HepG2 (cell line): Measurements from ENCODE around the gene XCR1. TPM values are rescaled to one million over a fixed set of nuclear protein-coding genes. Genes with fewer than 3 reads are reported as not detected.

ENCODE experiments used
- CEBPG ChIP-seq: IDR thresholded peaks from 2 replicates; pipeline ENCODE4 v1.6.1; 2016
- DMAP1 ChIP-seq: IDR thresholded peaks from 2 replicates; pipeline ENCODE4 v1.6.1; 2016
- DR1 ChIP-seq: sonication (generic); formaldehyde crosslinking; IDR thresholded peaks from 2 replicates; pipeline ENCODE4 v1.8.0; 2021; ENCODE audit warnings: mild to moderate bottlenecking, missing genetic modification reagents, inconsistent platforms
- FOXC1 ChIP-seq: sonication (generic); formaldehyde crosslinking; IDR thresholded peaks from 2 replicates; pipeline ENCODE4 v1.8.0; 2022; ENCODE audit warnings: mild to moderate bottlenecking, missing genetic modification reagents, borderline replicate concordance
- IRX3 ChIP-seq: sonication (generic); formaldehyde crosslinking; IDR thresholded peaks from 2 replicates; pipeline ENCODE4 v1.8.1; 2023; ENCODE audit warnings: mild to moderate bottlenecking, low read depth, missing genetic modification reagents, borderline replicate concordance
- KDM5A ChIP-seq: fragments of 200-600 bp; sonication (generic); IDR thresholded peaks from 2 replicates; pipeline ENCODE4 v1.7.0; 2018; ENCODE audit warnings: antibody characterized with exemption, mild to moderate bottlenecking, low read length, borderline replicate concordance
- NFKB2 ChIP-seq: sonication (generic); formaldehyde crosslinking; IDR thresholded peaks from 2 replicates; pipeline ENCODE4 v1.4.0; 2020; ENCODE audit warnings: missing genetic modification reagents, borderline replicate concordance
- NFYB ChIP-seq: sonication (generic); formaldehyde crosslinking; IDR thresholded peaks from 2 replicates; pipeline ENCODE4 v1.4.0; 2020; ENCODE audit warnings: missing genetic modification reagents
- ZNF235 ChIP-seq: sonication (generic); formaldehyde crosslinking; IDR thresholded peaks from 2 replicates; pipeline ENCODE4 v1.8.1; 2023; ENCODE audit warnings: mild to moderate bottlenecking, missing genetic modification reagents, borderline replicate concordance
- ZNF350 ChIP-seq: sonication (generic); formaldehyde crosslinking; IDR thresholded peaks from 2 replicates; pipeline ENCODE4 v1.4.0; 2020; ENCODE audit warnings: mild to moderate bottlenecking, low read depth, missing genetic modification reagents, borderline replicate concordance
- ZNF550 ChIP-seq: sonication (generic); formaldehyde crosslinking; IDR thresholded peaks from 2 replicates; pipeline ENCODE4 v1.4.0; 2020; ENCODE audit warnings: mild to moderate bottlenecking, missing genetic modification reagents, borderline replicate concordance
- polyA plus RNA-seq, 8 experiments: library from polyadenylated mRNA; depleted of rRNA in 3 of 8; stranded (reverse) in 7 of 8; unstranded in 1 of 8; fragments of >200 nt; fragmentation: Illumina TruSeq in 4 of 8; extraction: Trizol in 4 of 8; gene quantifications; 2 replicates each; pipeline versions ENCODE4 v1.2.1 to v1.2.3, GENCODE V29; 2011 to 2016; ENCODE audit warnings: low read depth in 4 of 8, missing spikeins in 1 of 8, mixed read lengths in 1 of 8; ENCODE audit not compliant: insufficient read depth in 1 of 8
- total RNA-seq, 5 experiments: library from RNA; depleted of rRNA; stranded (reverse); fragments of >200 nt; fragmentation: Illumina TruSeq; extraction: Trizol; gene quantifications; 2 replicates each; pipeline ENCODE4 v1.2.3, GENCODE V29; 2016; ENCODE audit warnings: low read depth in 1 of 5
- TF ChIP-seq, protein P1 (sequence below): sonication (generic); formaldehyde crosslinking; IDR thresholded peaks from 2 replicates; pipeline ENCODE4; 2020; ENCODE audit warnings: missing genetic modification reagents, mild to moderate bottlenecking, borderline replicate concordance
- TF ChIP-seq, protein P2 (sequence below): IDR thresholded peaks from 2 replicates; pipeline ENCODE4 v1.6.1; 2016
- TF ChIP-seq, protein P3 (sequence below): IDR thresholded peaks from 2 replicates; pipeline ENCODE4 v1.6.1; 2016; ENCODE audit warnings: missing compliant biosample characterization, missing genetic modification reagents, borderline replicate concordance
- TF ChIP-seq, protein P4 (sequence below): sonication (generic); formaldehyde crosslinking; IDR thresholded peaks from 2 replicates; pipeline ENCODE4 v1.4.0; 2020; ENCODE audit warnings: mild to moderate bottlenecking, missing genetic modification reagents
- TF ChIP-seq, protein P5 (sequence below): sonication (generic); formaldehyde crosslinking; IDR thresholded peaks from 2 replicates; pipeline ENCODE4 v1.4.0; 2020; ENCODE audit warnings: mild to moderate bottlenecking, low read depth, missing genetic modification reagents
- TF ChIP-seq, protein P6 (sequence below): IDR thresholded peaks from 2 replicates; pipeline ENCODE4 v1.6.1; 2016; ENCODE audit warnings: mild to moderate bottlenecking, missing biosample characterization, missing genetic modification reagents

XCR1 gene
- total and polyA plus RNA-seq, 2 of the 13 experiments (the other 11 are each of a cell fraction or from before 2014, with no cell fraction given) = not detected

DNA sequence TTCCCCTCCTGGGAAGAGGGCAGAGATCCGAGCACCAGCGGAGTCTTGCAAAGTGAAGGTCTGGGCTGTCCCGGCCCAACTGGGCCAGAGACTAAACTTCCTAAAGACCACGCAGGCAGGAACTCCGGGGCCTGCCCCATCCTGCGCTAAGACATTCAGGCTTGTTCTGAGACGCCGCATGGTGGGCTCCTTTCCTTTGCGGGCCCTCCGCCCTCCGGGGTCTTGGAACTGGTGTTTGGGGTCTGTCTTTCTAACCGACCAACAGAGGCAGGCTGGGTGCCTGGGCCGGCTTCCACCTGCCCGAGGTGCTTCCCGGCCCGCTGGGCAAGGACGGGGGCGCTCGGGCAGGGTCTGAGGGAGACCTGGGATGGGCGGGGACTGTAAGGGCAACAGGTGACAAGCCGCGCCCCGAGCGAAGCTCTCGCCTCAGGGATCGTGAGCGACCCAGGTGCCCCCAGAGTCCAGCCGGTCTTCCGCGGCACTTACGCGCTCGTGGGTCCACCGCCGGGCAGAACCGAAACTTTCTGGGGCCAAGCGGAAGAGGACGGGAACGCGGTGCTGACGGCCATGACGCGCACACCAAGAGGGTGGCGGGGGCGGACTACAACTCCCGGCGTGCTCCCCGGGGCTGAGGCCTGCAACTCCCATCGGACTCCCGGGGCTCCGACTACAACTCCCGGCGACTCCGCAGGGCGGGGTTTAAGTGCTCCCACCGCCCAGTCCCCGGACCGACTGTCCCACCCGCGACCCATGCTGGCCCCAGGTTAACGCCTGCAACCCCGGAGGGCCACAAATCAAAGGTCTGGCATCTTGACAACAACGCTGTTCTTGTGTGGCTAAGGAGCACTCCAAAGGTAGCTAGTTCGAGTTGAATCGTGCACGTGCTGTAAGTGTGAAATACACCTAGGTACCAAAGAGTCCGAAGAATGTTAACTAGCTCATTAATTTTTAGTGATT is 31.8 kb downstream of the XCR1 start, which contains the start of gene FYCO1 (continued):
- TF ChIP-seq ZNF350 (CRISPR knock-in tag) (peak; percentile 82), FOXC1 (no peak; the same call in 1 of the 2 replicates), ZNF550 (CRISPR knock-in tag) (peak; percentile 65; the same call in 1 of the 2 replicates), NFYB (CRISPR knock-in tag) (peak; percentile 21; the same call in 1 of the 2 replicates), KDM5A (no peak), CEBPG (CRISPR knock-in tag) (peak; percentile 3; the same call in 1 of the 2 replicates), DMAP1 (CRISPR knock-in tag) (0 out of 2 replicates have a peak, but pooled peaks have one; percentile 18), NFKB2 (CRISPR knock-in tag) (peak; percentile 68; the same call in 1 of the 2 replicates), ZNF235 (CRISPR knock-in tag) (peak; percentile 67; the same call in 1 of the 2 replicates), DR1 (CRISPR knock-in tag) (0 out of 2 replicates have a peak, but pooled peaks have one; percentile 29), IRX3 (CRISPR knock-in tag) (no peak)
- TF ChIP-seq, protein P1, sequence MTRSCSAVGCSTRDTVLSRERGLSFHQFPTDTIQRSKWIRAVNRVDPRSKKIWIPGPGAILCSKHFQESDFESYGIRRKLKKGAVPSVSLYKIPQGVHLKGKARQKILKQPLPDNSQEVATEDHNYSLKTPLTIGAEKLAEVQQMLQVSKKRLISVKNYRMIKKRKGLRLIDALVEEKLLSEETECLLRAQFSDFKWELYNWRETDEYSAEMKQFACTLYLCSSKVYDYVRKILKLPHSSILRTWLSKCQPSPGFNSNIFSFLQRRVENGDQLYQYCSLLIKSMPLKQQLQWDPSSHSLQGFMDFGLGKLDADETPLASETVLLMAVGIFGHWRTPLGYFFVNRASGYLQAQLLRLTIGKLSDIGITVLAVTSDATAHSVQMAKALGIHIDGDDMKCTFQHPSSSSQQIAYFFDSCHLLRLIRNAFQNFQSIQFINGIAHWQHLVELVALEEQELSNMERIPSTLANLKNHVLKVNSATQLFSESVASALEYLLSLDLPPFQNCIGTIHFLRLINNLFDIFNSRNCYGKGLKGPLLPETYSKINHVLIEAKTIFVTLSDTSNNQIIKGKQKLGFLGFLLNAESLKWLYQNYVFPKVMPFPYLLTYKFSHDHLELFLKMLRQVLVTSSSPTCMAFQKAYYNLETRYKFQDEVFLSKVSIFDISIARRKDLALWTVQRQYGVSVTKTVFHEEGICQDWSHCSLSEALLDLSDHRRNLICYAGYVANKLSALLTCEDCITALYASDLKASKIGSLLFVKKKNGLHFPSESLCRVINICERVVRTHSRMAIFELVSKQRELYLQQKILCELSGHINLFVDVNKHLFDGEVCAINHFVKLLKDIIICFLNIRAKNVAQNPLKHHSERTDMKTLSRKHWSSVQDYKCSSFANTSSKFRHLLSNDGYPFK = peak; percentile 74
- TF ChIP-seq, protein P2, sequence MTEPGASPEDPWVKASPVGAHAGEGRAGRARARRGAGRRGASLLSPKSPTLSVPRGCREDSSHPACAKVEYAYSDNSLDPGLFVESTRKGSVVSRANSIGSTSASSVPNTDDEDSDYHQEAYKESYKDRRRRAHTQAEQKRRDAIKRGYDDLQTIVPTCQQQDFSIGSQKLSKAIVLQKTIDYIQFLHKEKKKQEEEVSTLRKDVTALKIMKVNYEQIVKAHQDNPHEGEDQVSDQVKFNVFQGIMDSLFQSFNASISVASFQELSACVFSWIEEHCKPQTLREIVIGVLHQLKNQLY (CRISPR knock-in tag) = no peak
- TF ChIP-seq, protein P3, sequence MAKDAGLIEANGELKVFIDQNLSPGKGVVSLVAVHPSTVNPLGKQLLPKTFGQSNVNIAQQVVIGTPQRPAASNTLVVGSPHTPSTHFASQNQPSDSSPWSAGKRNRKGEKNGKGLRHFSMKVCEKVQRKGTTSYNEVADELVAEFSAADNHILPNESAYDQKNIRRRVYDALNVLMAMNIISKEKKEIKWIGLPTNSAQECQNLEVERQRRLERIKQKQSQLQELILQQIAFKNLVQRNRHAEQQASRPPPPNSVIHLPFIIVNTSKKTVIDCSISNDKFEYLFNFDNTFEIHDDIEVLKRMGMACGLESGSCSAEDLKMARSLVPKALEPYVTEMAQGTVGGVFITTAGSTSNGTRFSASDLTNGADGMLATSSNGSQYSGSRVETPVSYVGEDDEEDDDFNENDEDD (CRISPR knock-in tag) = peak; percentile 75; the same call in 1 of the 2 replicates
- TF ChIP-seq, protein P4, sequence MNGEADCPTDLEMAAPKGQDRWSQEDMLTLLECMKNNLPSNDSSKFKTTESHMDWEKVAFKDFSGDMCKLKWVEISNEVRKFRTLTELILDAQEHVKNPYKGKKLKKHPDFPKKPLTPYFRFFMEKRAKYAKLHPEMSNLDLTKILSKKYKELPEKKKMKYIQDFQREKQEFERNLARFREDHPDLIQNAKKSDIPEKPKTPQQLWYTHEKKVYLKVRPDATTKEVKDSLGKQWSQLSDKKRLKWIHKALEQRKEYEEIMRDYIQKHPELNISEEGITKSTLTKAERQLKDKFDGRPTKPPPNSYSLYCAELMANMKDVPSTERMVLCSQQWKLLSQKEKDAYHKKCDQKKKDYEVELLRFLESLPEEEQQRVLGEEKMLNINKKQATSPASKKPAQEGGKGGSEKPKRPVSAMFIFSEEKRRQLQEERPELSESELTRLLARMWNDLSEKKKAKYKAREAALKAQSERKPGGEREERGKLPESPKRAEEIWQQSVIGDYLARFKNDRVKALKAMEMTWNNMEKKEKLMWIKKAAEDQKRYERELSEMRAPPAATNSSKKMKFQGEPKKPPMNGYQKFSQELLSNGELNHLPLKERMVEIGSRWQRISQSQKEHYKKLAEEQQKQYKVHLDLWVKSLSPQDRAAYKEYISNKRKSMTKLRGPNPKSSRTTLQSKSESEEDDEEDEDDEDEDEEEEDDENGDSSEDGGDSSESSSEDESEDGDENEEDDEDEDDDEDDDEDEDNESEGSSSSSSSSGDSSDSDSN (CRISPR knock-in tag) = peak; percentile 82
- TF ChIP-seq, protein P5, sequence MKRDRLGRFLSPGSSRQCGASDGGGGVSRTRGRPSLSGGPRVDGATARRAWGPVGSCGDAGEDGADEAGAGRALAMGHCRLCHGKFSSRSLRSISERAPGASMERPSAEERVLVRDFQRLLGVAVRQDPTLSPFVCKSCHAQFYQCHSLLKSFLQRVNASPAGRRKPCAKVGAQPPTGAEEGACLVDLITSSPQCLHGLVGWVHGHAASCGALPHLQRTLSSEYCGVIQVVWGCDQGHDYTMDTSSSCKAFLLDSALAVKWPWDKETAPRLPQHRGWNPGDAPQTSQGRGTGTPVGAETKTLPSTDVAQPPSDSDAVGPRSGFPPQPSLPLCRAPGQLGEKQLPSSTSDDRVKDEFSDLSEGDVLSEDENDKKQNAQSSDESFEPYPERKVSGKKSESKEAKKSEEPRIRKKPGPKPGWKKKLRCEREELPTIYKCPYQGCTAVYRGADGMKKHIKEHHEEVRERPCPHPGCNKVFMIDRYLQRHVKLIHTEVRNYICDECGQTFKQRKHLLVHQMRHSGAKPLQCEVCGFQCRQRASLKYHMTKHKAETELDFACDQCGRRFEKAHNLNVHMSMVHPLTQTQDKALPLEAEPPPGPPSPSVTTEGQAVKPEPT = peak; percentile 80
- TF ChIP-seq, protein P6, sequence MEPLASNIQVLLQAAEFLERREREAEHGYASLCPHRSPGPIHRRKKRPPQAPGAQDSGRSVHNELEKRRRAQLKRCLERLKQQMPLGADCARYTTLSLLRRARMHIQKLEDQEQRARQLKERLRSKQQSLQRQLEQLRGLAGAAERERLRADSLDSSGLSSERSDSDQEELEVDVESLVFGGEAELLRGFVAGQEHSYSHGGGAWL = peak; percentile 87
